ENCODE measurements around the gene PSMB10. TPM values are rescaled to one million over a fixed set of nuclear protein-coding genes. Genes with fewer than 3 reads are reported as not detected.
A peak's percentile ranks its signal among the peaks of the same experiment; 100 is the strongest.

PSMB10 gene
- total RNA-seq, 1 experiment from 2014 or later, result 41.0 TPM

DNA sequence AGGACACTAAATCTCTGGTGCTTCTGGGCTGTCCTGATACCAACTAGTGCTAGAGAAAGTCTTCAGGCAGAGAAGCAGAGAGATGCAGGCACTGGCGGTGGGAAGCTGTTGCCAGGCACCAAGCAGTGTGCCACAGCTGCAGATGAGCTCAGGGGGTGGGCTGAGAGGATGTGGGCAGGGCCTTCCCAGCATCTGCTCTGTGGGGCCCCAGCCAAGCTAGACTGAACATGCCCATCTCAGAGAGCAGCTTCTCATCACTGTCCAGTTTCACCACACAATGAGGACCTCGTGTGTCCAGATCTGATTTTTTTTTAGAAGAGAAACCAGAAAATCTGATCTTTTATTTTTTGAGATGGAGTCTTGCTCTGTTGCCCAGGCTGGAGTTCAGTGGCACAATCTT lies 26.5 kb downstream of the PSMB10 start:
- no peaks in the 10 kb centered on the region for H3K9me3 ChIP-seq (ENCODE audit: control insufficient read depth in 1 of 2, insufficient read depth in 1 of 2, low read depth in 1 of 2, low read length in 2 of 2)
- no peak overlapping the region for H3K9ac ChIP-seq (ENCODE audit: low read length)
- H3K36me3 ChIP-seq (ENCODE audit: control insufficient read depth in 1 of 2, insufficient read depth in 2 of 2, low read length in 2 of 2), result no peaks in the 10 kb centered on the region; a peak in 1 of 4 replicates
- ChIA-PET POLR2A (no interaction called here), RAD21 (ENCODE audit: low non-redundant PET in 1 of 2, low total read pairs in 2 of 2, uncharacterized antibody in 2 of 2, unreplicated experiment in 2 of 2) (no interaction called here), CTCF (no interaction called here)
- H3K27me3 ChIP-seq (ENCODE audit: insufficient read depth, low read length), result no peaks in the 10 kb centered on the region
- no peak overlapping the region for H2AFZ ChIP-seq (ENCODE audit: low read depth, low read length, poor library complexity, severe bottlenecking)
- no peaks in the 10 kb centered on the region for H3K9me2 ChIP-seq (ENCODE audit: insufficient read depth)
- intact Hi-C loops (cut with micrococcal nuclease), result no loop called here
- TF ChIP-seq, protein P1, sequence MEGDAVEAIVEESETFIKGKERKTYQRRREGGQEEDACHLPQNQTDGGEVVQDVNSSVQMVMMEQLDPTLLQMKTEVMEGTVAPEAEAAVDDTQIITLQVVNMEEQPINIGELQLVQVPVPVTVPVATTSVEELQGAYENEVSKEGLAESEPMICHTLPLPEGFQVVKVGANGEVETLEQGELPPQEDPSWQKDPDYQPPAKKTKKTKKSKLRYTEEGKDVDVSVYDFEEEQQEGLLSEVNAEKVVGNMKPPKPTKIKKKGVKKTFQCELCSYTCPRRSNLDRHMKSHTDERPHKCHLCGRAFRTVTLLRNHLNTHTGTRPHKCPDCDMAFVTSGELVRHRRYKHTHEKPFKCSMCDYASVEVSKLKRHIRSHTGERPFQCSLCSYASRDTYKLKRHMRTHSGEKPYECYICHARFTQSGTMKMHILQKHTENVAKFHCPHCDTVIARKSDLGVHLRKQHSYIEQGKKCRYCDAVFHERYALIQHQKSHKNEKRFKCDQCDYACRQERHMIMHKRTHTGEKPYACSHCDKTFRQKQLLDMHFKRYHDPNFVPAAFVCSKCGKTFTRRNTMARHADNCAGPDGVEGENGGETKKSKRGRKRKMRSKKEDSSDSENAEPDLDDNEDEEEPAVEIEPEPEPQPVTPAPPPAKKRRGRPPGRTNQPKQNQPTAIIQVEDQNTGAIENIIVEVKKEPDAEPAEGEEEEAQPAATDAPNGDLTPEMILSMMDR (IDR thresholded peaks at IDR 0.05 in 2 of 3, conservative IDR thresholded peaks at IDR 0.05 in 1 of 3; ENCODE audit: borderline replicate concordance in 1 of 3, insufficient read depth in 1 of 3, low read depth in 2 of 3, low read length in 2 of 3), result no peak
- H3K79me2 ChIP-seq (ENCODE audit: insufficient read depth, low read length), result no peaks in the 10 kb centered on the region
- DNase-seq (ENCODE audit: low read depth, low spot score), result no peak
- BruUV-seq (replicated peaks), result no TSS peak
- no peaks in the 10 kb centered on the region for H3K4me1 ChIP-seq (ENCODE audit: control insufficient read depth in 1 of 2, insufficient read depth in 2 of 2, low read length in 2 of 2)
- H3K4me3 ChIP-seq (replicated peaks in 1 of 2; ENCODE audit: low read depth in 1 of 2, low read length in 2 of 2), result no peak overlapping the region
- no peak overlapping the region for H3K27ac ChIP-seq (ENCODE audit: low read depth, low read length)
- no peak for ATAC-seq
- H3K4me2 ChIP-seq (ENCODE audit: low read length), result no peak overlapping the region
- no peaks in the 10 kb centered on the region for H4K20me1 ChIP-seq (ENCODE audit: insufficient read depth)

DNA sequence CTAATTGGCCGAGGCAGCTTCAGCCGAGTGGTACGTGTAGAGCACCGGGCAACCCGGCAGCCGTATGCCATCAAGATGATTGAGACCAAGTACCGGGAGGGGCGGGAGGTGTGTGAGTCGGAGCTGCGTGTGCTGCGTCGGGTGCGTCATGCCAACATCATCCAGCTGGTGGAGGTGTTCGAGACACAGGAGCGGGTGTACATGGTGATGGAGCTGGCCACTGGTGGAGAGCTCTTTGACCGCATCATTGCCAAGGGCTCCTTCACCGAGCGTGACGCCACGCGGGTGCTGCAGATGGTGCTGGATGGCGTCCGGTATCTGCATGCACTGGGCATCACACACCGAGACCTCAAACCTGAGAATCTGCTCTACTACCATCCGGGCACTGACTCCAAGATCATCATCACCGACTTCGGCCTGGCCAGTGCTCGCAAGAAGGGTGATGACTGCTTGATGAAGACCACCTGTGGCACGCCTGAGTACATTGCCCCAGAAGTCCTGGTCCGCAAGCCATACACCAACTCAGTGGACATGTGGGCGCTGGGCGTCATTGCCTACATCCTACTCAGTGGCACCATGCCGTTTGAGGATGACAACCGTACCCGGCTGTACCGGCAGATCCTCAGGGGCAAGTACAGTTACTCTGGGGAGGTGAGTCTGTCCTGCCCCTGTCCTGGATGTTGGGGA lies 27.5 kb downstream of the PSMB10 start:
- TF ChIP-seq, protein P1 (IDR thresholded peaks at IDR 0.05 in 2 of 3, conservative IDR thresholded peaks at IDR 0.05 in 1 of 3; ENCODE audit: borderline replicate concordance in 1 of 3, insufficient read depth in 1 of 3, low read depth in 2 of 3, low read length in 2 of 3), result 0 out of 6 replicates have a peak, but pooled peaks of 1 of the 3 experiments have one; percentile 3
- TF ChIP-seq POLR2A (IDR thresholded peaks at IDR 0.05; ENCODE audit: borderline replicate concordance, extremely low read depth, insufficient read depth, insufficient read length), result no peak
- ChIA-PET RAD21 (ENCODE audit: low non-redundant PET in 1 of 2, low total read pairs in 2 of 2, uncharacterized antibody in 2 of 2, unreplicated experiment in 2 of 2) (no interaction called here), CTCF (interaction anchor here (1.0 kb wide), 1 partner anchor 25 kb away, joined by 3 read pairs; no protein-coding TSS in a partner anchor), POLR2A (no interaction called here)
- DNase-seq (ENCODE audit: low read depth, low spot score), result no peak
- BruUV-seq (replicated peaks), result TSS peak; percentile 31
- no peak overlapping the region for H3K4me2 ChIP-seq (ENCODE audit: low read length)
- intact Hi-C loops (cut with micrococcal nuclease), result no loop called here
- ATAC-seq, result peak; percentile 55; the same call in 1 of the 2 replicates
- no peaks in the 10 kb centered on the region; a peak in 1 of 4 replicates for H3K36me3 ChIP-seq (ENCODE audit: control insufficient read depth in 1 of 2, insufficient read depth in 2 of 2, low read length in 2 of 2)
- H3K79me2 ChIP-seq (ENCODE audit: insufficient read depth, low read length), result no peaks in the 10 kb centered on the region
- H3K4me3 ChIP-seq (replicated peaks in 1 of 2; ENCODE audit: low read depth in 1 of 2, low read length in 2 of 2), result no peak overlapping the region
- H2AFZ ChIP-seq (ENCODE audit: low read depth, low read length, poor library complexity, severe bottlenecking), result no peak overlapping the region
- H4K20me1 ChIP-seq (ENCODE audit: insufficient read depth), result no peaks in the 10 kb centered on the region
- no peak overlapping the region for H3K27ac ChIP-seq (ENCODE audit: low read depth, low read length)
- H3K9ac ChIP-seq (ENCODE audit: low read length), result no peak overlapping the region
- H3K9me3 ChIP-seq (ENCODE audit: control insufficient read depth in 1 of 2, insufficient read depth in 1 of 2, low read depth in 1 of 2, low read length in 2 of 2), result no peaks in the 10 kb centered on the region
- H3K4me1 ChIP-seq (ENCODE audit: control insufficient read depth in 1 of 2, insufficient read depth in 2 of 2, low read length in 2 of 2), result no peaks in the 10 kb centered on the region
- no peaks in the 10 kb centered on the region for H3K27me3 ChIP-seq (ENCODE audit: insufficient read depth, low read length)
- no peaks in the 10 kb centered on the region for H3K9me2 ChIP-seq (ENCODE audit: insufficient read depth)

Data from HCT116 (cell line).